Hematopoietic multipotent progenitor cell treated with erythropoietin and hydrocortisone succinate and interleukin-3 and kit ligand, for 17 days (in vitro differentiated cells): ENCODE data around the gene PRMT1.
"Not testable (repeated sequence)": the region's sequence is repeated elsewhere in the genome, so short reads cannot be mapped to it uniquely, and the experiment has no call there.

Source experiments
- DNase-seq: peaks from one replicate; pipeline ENCODE4 v3.0.0-alpha.2; 2015; ENCODE audit warnings: low spot score

The PRMT1 gene

DNA sequence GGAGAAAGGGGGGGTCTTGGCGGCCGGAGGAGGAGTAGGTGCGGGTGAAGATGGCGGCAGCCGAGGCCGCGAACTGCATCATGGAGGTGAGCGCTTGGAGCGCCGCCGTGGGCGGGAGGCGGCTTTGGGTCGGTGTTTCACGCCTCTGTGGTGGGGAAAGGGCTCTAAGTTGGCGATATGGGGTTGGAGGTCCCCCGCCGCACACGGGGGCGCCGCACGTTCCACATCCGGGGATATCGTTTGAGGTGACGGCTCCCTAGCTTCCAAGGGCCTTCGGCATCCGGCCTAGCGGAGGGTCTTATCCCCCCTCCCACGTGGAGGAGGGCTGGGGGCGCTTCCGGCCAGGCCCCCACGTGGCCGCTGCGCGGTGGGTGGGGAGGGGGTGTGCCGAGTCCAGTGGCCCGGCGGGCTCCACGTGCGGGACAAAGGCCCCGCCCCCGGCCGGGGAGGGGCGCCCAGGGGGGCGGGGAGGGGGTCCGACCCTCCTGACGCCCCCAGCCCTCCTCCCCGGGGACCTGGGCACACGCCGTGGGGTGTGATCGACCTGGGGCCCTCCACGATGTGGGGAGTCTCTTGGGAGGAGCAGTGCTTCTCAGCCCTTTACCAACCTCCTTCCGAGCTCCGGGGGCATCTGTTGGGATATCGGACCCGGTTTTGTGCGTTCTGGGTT lies at the start of gene PRMT1:
TSS of gene PRMT1 (plus strand) at position 41 of the 670 bp plus-strand sequence. CDS start at position 51, 10 bp downstream.
- DNase-seq = peak; percentile 60

DNA sequence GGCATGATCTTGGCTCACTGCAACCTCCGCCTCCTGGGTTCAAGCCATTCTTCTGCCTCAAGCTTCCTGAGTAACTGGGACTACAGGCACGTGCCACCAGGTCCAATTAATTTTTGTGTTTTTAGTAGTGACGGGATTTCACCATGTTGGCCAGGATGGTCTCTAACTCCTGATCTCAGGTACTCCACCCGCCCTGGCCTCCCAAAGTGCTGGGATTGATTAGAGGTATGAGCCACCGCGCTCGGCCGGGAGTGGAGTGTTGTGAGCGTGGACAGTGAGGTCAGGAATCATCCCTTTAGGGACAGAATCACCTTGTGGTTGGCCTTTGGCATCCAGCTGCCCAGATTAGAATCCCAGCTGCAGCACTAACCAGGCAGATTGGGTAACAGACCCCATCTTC lies 47.4 kb upstream of the PRMT1 start:
- DNase-seq = no peak

DNA sequence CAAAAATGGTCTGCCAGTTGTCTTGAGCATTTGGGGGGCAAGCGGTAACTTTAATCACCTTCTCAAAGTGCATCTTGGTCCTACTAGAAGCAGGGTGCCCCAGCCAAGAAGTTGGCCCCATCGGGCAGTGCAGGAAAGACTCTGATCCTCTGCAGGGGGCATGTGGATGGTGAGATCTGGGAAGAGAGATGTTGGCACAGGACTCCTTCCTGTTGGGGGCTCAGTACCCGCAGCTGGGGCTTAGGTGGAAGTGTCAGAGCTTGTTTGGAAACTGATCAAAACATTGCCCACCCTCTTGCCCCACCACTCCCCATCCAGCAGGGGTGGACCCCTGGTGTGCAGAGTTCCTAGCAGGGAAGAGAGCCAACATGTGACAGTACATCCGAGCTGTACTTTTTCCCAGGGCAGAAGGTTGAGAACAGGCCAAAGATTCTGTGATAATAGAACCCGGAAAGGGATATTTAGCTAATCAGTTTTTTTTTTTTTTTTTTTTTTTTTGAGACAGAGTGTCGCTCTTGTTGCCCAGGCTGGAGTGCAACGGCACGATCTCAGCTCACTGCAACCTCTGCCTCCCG lies 46.0 kb upstream of the PRMT1 start:
- DNase-seq = no peak

DNA sequence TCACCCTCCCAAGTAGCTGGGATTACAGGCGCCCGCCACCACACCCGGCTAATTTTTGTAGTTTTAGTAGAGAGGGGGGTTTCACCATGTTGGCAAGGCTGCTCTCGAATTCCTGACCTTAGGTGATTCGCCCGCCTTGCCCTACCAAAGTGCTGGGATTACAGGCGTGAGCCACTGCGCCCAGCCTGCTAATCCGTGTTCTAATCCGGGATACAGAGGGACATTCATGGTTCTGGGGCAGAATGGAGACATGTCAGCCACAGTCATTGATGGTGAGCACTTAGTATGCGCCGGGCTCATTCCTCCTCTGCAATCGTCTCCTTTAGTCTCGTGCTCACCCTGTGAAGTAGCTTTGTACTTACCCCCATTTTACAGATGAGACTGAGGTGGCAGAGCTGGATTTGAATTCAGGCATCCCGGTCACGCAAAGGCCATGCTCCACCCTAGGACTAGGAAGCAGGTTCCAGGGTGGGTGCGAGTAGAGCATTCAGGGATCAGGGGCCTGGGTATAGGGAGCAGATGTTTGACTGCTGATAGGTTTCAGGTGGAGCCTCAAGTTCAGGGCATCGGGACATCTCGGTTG lies 45.4 kb upstream of the PRMT1 start:
- no peak for DNase-seq

DNA sequence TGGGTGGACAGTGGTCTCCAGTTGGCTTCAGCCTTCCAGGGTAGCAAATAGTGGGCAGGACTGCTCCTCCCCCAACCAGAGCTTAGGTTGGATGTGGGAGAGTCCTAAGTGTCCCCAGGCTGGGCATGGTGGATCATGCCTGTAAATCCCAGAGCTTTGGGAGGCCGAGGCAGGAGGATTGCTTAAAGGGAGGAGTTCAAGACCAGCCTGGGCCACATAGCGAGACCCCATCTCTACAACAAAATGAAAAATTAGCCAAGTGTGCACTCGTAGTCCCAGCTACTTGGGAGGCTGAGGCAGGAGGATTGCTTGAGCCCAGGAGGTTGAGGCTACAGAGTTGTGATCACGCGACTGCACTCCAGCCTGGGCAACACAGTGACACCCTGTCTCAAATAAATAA lies 44.5 kb upstream of the PRMT1 start:
- DNase-seq = no peak

DNA sequence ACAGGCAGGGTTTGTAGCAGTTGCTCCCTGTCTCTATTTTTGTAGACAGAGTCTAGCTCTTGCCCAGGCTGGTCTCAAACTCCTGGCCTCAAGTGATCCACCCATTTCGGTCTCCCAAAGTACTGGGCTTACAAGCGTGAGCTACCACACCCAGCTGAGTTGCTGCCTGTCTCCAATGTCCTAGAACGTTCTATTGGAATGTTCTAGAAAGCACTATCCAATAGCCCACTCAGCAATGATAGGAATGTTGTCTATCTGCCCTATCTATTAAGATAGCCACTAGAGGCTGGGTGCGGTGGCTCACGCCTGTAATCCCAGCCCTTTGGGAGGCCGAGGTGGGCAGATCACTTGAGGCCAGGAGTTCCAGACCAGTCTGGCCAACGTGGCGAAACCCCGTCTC lies 43.8 kb upstream of the PRMT1 start:
- DNase-seq = not testable (repeated sequence)

DNA sequence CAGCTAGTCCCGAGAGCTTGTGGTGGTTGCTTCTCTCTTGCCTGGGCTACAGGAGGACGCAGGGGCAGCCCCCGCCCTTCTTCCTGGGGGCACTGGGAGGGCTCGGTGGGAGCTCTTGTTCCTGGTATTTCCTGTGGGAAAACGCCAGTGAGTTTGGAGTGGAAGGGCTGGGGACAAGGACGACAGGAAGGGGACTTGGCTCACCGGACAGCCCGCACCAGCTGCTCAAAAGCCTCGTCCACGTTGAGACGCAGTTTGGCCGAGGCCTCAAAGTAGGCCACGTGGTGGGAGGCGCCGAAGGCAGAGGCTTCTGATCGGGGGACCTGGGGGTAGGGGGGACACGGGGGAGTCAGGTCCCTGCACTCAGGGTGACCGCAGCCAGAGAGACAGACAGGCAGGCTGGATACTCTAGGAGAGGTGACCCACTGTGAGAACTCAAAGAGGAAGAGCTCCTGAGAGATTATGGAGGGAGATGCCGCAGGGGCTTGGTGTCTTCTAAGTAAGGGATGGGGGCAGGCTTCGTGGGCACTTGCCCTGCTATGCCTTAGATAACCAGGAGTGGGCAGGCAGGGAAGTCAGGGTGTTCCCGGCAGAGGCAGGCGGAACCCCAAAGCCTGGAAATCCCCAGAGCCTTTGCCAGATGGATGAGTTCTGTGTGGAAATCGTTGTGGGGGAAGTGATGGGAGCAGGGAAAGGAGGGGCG lies 41.4 kb upstream of the PRMT1 start:
- no peak for DNase-seq

DNA sequence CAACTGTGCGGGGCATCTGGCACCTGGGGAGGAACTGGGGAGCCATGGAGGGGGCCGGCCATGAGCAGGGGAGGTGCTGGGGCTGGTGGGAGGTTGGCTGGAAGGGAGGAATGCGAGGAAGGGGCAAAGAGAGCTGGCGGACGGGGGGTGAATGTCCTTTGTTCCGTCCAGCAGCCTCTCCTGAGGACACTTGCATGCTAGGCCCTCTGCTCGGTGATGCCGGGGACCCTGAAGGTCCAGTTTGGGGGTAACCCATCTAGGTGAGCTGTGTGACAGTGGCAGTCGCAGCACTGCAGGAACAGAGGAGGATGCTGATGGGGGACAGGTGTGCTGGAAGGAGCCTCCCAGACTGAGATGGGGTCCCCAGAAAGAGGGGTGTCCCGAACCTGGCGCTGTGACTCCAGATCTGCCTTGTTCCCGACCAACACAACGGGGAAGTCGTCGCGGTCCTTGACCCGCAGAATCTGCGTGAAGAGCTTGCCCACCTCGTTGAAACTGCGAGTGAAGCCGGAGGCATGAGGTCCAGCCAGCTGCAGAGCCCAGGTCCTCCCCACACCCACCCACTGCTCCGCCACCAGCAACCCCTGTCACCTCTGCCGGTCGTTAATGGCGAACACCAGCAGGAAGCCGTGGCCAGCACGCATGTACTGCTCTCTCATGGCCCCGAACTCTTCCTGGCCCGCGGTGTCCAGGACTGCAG lies 40.7 kb upstream of the PRMT1 start:
- no peak for DNase-seq

DNA sequence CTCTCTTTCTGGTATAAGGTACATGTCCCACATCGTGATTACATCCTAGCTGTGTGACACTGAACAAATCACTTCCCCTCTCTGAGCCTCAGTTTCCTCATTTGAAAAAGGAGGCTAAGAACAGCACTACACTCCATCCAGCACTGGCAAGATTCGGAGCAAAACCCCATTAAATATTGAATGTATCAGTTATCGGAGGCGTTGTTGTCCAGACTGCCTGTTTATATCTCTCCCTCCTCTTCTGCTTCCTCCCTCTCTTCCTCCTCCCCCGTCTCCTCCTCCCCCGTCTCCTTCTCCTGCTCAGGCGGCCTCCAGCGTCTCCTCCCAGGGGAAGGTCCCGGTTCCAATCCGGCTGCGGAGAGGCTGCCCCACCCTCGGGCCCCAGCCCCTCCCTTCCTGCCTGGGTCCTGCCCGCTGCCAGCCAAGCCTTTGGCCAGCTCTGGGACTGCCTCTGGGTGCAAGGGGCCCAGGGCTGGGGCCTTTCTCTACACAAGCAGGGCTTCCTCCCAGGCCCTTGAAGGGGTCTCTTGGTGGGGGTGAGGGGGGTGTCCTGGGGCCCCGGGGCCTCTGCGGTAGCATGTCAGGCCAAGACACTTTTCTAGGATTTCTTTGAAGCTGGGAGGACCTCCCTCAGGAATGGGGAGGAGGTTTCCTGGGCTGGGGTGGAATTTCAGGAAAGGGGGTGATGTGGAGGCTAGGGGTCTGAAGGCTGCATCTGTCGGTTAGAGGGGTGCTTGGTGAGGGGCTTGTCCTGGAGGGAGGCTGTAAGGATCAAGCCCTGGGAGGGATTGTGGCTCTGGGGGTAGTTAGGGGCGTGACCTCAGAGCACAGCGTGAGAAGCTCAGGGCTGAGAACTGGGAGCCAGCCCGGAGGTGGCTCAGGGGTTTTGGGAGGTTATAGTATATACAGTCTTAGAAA lies 39.0 kb upstream of the PRMT1 start:
- peak; percentile 54 for DNase-seq

DNA sequence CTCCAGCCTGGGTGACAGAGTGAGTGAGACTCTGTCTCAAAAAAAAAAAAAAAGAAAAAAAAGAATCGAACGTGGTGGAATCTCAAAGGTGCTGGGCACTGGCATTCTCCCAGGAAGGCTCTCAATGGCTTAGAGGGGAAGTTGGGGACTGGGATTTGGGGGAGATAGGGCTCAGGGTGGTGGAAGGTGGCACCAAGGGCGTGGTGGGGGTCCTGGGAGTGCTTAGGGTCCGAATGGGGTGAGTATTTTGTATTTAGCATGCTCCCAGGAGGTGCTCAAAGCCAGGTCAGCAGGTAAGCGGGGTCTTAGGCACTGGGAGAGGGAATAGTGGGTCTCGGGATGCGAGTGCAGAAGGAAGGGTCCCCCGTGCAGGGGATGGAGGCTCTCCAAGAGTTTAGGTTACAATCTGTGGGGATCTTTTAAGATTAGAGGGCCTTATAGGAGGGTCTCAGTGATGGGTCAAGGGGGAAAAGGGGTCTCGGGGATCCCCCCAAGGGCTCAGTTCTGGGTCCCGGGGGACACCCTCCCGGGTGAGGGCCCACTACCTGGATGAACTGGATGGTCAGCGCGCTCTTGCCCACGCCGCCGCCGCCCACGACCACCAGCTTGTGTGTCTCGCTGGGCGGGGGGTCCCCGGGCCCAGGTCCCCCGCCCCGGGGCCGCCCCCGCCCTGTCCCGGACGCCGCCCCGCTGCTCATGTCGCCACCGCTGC lies 37.5 kb upstream of the PRMT1 start:
- no peak for DNase-seq

DNA sequence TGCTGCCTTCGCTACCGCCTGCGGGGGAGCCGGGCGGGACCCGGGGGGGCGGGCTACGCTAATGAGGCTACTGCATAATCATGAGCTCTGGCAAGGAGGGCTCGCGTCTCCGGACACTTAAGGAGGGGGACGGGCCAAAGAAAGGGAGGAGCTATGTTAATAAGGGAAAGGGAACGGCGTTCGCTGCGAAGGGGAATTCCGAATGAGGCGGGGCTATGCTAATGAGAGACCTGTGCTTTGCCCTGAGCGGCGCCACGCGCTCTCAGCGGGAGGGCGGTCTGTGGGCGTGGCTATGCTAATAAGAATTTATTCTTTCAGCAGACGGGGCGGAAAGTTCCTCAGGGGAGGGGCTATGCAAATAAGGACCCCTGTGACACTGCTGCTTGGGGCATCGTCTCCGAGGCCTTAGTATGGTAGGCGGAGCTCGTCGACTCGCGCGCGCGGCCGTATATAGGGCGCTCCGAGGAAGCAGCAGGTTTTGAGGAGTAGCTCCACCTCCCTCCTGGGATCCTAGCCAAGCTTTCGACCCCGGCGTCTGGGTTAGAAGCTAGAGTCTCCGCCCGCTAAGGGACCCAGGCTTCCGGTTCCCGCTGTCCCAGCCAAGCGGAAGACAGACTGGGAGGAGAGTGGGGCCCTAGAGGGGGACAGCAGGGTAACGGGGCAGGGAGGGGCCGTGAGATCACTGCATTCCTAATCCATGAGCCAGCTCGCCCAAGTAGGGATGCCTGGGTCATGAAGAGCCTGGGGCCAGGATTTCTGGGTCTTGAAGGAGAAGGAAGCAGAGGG lies 36.8 kb upstream of the PRMT1 start, which contains the start of gene RRAS:
TSS of gene RRAS (minus strand) at position 31 of the 786 bp plus-strand sequence. CDS start 45 bp downstream, outside the sequence.
- peak; percentile 100 for DNase-seq

DNA sequence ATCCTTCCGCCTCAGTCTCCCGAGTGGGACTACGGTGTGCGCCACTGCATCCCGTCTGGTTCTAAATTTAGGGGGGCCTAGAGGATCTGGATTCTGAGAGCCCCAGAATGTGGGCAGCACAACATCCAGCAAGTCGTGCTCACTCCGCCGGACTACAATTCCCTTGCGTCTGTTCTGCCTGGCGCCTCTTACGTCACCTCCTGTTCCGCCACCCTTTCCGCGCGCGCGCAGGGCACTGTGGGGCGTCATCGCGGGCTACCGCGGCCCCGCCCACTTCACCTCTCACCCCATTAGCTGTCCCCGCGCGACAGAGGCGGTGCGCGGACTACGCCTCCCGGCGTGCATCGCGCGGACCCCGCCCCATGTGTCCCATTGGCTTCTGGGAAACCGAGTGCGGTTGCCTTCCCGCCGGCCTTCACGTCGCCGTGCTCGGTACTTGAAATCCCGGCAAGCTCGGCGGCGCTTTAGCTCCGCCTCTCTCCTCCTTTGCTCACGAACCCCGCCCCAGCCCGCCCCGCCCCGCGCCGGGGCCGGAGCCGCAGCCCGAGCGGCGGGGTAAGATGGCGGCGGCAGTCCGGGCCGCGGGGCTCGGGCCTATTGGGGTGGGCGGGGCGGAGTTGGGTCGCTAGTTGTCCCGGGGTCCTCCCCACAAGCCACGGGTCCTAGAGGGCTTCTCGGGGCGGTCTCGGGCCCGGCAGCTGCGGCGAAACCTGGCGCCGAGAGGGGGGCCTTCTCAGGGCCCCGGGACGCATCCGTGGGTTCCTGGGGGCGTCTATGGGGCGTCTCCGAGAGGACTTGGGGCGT lies 35.2 kb upstream of the PRMT1 start, which contains the start of gene SCAF1:
TSS of gene SCAF1 (plus strand) at position 522 of the 804 bp plus-strand sequence. CDS start 2,818 bp downstream, outside the sequence.
- peak; percentile 100 for DNase-seq

DNA sequence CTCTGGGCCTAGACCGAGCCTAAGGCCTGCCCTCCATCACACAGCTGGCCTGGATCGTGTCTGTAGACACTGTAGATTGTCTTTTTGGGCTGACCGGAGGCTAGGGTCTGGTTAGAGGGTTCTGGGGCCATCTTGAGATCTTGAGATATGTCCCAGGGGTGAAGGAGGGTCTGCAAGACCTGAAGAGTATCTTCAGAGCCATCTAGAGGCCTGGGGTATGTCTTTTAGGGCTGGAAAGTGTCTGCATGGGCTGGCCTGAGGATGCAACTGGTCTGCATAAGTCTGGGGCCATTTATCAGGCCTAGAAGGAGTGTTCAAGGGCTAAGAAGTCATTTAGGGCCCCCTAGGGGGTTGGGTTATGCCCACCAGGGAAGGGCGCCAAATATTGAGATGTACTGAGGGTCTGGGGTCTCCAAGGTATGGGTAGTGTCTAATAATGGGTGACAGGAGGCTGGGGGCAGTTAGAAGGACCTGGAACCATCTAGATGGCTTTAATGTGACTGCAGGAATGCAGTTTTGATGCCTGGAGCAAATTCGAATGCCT lies 34.5 kb upstream of the PRMT1 start:
- DNase-seq = no peak

DNA sequence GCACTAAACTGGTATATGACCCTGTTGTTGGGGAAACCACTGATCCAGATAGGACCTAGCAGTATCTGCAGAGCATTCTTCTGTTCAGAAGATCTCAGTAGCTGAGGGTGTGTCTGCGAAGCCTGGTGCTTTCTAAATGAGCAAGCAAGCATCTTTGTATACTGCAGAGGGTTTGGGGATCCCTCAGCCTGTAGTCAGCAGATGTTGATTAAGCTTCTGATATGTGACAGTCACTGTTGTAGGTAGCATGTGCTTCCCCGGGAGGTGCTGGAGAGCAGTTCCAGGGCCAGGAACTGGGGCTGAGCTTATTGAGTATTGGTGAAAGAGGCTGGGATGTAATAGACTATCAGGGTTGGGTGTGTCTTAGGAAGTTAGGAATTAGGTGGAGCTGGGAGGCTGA lies 33.6 kb upstream of the PRMT1 start:
- DNase-seq = peak; percentile 37

DNA sequence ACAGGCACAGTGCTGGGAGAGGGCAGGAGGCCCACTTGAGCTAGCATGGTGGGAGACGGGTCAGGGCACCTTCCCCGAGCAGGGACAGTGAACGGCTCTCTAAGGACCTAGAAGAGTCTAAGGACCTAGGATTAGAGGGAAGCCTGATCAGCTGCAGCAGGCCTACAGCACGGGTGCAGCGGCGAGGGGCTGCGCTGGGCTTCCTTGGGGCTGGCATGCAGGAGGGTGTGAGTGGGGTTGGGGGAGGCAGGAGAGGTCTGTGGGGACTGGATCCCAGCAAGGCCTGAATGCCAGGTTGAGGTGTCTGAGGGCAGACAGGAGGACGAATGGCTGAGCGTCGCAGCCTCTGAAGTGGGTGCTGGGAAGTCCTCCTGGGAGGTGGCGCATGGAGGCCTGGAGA lies 31.5 kb upstream of the PRMT1 start:
- no peak for DNase-seq

DNA sequence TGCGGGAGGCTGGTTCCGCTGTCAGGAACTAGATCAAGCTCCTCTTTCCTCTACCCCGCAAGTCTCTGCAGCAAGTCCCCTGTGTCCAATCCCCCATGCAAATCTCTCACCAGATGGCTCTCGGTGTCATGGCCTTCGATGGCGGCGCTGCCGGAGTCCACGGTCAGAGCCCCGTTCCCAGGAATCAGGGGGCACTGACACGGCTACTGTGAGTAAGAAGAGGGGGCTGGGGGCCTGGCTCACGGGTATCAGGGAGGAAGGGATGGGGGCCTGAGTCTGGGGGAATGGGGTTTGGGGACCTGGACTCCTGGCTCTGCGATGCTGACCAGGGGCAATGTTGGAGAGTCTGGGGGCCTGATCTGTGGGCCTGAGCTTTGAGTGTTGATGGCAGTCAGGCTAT lies 31.1 kb upstream of the PRMT1 start:
- no peak for DNase-seq

DNA sequence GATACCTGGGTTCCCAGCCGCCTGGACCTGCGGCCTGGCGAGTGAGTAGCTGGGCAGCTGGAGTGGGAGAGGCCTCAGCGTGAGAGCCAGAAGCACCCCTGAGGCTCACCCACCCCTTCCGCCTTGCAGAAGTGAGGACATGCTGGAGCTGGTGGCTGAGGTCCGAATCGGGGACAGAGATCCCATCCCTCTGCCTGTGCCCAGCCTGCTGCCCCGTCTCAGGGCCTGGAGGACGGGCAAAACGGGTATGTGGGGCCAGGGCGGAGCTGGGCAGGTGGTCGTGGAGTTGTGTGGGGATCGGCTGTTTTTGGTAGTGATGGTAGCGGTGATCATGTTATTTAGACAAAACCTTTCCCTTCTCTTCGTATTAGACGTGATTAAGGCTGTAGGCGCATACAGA lies 30.5 kb upstream of the PRMT1 start:
- DNase-seq = no peak

DNA sequence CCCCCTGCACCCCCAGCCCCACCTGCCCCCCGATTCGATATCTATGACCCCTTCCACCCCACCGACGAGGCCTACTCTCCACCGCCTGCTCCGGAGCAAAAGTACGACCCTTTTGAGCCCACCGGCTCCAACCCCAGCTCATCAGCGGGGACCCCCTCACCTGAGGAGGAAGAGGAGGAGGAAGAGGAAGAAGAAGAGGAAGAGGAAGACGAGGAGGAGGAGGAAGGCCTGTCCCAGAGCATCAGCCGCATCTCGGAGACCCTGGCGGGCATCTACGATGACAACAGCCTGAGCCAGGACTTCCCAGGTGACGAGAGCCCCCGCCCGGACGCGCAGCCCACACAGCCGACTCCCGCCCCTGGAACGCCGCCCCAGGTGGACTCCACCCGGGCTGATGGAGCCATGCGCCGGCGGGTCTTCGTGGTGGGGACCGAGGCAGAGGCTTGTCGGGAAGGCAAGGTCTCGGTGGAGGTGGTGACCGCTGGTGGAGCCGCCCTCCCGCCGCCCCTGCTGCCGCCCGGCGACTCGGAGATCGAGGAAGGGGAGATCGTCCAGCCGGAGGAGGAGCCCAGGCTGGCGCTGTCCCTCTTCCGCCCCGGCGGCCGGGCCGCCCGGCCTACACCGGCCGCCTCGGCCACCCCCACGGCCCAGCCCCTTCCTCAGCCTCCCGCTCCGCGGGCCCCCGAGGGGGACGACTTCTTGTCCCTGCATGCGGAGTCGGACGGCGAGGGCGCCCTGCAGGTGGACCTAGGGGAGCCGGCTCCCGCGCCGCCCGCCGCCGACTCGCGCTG lies 25.8 kb upstream of the PRMT1 start:
- DNase-seq = no peak
